ENCODE results near the gene KCNH4. TPM values are rescaled to one million over a fixed set of nuclear protein-coding genes. Genes with fewer than 3 reads are reported as not detected.

Gene KCNH4
- total RNA-seq, 1 donor from 2014 or later: not detected

- no peak for DNase-seq (ENCODE audit: low read depth)
These were observed 61.6 kb downstream of the KCNH4 start for GRCh38 chr17:42119301-42119700.

GRCh38 chr17:42118545-42118944, 62.4 kb downstream of the KCNH4 start:
- DNase-seq (ENCODE audit: low read depth): peak; percentile 34

- DNase-seq (ENCODE audit: low read depth): no peak
These were observed 62.8 kb downstream of the KCNH4 start for GRCh38 chr17:42118126-42118510.

DNA sequence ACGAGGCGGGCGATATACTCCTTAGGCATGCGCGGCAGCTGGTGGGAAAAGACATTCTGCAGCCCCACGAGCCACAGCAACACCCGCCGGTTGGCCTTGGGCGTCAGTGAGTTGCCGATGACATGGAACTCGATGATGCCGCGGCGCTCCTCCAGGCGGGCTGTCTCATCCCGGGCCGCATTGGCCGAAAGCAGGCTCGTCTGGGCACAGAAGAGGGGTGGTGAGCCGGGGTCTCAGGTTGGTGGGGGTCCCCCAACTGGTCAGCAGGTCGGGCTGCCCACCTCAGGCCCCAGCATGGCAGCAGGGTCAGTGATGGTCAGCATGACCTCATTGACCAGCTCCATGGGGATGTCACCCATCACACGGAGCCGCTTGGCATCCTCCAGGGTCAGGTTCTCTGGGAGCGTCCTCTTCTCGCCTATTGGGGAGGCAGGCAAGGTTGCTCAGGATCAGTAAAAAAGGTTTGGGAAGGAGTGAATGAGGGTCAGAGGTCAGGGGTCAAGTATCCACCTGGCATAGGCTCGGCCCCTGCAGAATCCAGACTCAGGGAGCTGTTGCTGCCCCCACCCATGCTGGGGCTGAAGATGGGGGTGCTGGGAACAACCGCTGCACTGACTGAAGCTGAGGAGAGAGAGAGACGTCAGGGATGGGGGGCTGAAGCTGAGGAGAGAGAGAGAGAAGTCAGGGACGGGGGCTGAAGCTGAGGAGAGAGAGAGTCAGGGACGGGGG, 63.4 kb downstream of the KCNH4 start:
- no peak for DNase-seq (ENCODE audit: low read depth)

- DNase-seq (ENCODE audit: low read depth): peak; percentile 89
These were observed 64.1 kb downstream of the KCNH4 start for GRCh38 chr17:42116705-42117396.

DNA sequence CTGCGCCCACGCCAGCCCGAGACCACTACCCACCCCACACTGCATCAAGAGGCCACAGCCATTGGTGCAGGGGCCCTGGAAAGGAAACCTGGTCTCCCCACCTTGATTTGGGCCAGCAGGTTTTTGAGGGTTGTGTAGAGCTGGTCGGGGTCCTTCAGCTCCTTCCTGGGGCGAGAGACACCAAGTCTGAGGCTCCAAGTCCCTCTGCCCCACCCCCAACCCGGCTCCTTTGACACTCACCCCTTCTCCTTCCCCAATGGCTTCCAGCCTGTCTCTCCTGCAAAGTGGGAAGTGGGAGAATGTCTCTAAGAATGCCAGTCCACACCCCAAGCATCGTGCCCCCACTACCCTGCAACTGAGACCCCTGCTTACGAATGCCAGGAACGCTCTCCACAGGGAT, 66.8 kb downstream of the KCNH4 start:
- no peak for DNase-seq (ENCODE audit: low read depth)

DNA sequence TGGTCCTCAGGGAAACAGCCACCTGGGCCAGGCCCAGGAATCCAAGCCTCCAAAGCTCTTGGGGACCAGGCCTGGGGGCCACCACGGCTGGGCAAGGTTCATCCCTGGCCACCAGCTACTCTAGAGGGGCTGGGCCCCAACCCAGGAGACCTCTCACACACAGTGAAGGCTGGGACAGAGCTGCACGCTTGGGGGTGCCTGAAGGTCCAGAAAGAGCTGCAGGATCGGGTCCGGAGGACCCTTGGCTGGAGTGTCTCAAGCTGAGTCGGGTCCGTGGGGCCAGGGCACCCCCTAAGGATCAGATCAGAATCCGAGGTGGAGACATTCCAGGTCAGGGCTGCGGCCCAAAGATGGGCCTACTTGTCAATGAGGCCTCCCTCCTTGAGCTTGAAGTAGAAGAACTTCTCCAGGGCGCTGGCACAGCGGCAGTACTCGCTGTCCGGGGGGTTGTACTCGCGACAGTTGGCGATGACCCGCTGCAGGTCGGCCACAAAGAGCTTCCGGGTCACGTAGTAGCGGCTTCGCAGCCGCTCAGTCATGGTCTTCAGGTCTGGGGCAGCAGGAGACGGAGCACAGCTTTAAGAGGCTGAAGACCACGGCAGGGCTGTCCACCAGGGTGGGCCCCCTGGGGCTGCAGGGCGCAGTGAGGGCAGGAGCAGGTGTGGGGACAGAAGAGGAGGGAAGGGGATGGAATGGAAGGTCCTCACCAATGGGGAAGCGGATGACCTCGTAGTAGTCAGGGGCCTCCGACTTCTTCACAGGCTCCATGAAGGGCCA, 67.5 kb downstream of the KCNH4 start:
- no peak for DNase-seq (ENCODE audit: low read depth)

DNA sequence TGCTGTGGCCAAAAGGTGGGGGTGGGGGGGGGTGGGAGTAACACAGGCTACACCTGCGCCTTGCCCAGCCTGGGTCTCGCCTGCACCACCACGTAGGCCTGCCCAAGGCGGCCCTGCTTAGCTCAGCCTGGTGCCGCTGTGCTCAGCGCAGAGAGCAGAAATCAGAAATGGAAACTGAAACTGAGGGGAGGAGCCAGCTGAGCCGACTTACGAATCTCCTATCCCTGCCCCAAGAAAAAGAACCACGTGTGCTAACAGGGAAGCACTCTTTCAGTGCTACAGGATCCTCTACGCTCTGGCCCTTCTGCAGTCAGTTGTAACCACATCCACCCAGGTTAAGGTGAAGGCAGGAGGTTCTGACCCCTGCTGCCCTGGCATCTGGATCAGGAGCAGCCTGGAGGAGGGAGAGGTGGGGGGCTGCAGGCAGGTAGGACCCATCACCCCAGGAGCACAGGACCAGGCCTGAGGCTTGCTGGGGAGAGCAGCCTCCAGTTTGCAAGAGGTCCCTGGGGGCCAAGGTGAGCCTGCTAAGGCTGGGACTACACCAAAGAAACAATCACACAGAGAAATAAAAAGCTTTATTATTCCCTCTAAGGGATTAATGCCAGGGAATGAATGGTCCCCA, 68.3 kb downstream of the KCNH4 start, which contains the start of gene DHX58:
DHX58 (minus strand) TSS at position 163 of the 625 bp plus-strand sequence. CDS start 822 bp downstream, outside the sequence.
- DNase-seq (ENCODE audit: low read depth): peak; percentile 79

GRCh38 chr17:42111871-42112551, 68.9 kb downstream of the KCNH4 start:
- peak; percentile 54 for DNase-seq (ENCODE audit: low read depth)

GRCh38 chr17:42111265-42111636, 69.7 kb downstream of the KCNH4 start:
- no peak for DNase-seq (ENCODE audit: low read depth)

GRCh38 chr17:42110301-42111264, 70.4 kb downstream of the KCNH4 start:
- DNase-seq (ENCODE audit: low read depth): no peak

GRCh38 chr17:42109086-42109485, 71.9 kb downstream of the KCNH4 start:
- DNase-seq (ENCODE audit: low read depth): no peak

DNA sequence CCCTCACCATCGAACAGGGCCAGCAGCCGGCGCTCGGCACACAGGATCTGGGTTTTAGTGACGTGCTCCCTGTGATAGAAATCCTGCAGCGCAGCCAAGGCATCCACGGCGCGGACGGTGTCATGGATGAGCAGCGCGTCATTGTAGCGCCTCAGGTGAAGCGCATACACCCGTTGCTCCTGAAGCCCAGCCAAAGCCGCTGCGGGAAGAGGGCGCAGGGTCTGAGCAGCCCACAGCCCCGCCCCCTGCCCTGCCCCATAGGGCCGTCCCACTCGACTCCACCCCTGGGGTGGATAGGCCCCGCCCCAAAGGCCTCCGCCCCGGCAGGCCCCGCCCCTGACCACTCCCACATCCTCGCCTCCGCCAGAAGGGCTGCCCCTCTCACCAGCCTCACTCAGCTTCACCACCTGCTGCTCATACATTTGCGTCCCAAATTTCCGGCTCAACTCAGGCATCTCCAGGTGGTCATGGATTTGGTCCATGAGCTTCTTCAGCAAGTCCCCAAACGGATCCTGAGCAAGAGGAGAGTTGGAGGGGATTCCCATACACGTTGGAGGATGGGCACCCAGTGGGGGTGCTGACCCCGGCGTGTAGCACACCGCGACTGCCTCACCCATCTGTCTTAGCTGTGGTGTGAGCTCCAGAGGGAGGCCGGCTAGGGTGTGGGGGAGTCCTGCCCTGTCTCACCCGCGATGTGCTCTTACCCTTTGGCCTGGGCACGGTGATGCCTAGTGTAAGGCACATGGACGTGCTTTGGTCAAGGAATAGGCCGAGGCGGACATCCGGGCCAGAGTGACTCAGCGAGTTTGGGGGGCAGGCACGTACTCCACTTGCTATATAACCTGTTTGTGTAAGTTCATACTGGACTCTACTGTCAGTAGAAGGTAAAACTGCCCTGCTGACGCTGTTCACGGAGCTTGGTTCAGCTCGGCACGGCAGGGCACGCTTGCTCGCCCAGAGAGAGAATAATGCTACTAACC, 73.1 kb downstream of the KCNH4 start:
- DNase-seq (ENCODE audit: low read depth): no peak

GRCh38 chr17:42107124-42107523, 73.8 kb downstream of the KCNH4 start:
- no peak for DNase-seq (ENCODE audit: low read depth)
